ENCODE data around the gene CACNA1A. TPM values are rescaled to one million over a fixed set of nuclear protein-coding genes. Genes with fewer than 3 reads are reported as not detected.

CACNA1A gene
- total RNA-seq, 1 experiment from 2014 or later, result 0.85 TPM

- intact Hi-C loops (cut with micrococcal nuclease; ENCODE audit: unreplicated experiment), result no loop called here
- H3K4me1 Mint-ChIP-seq (ENCODE audit: low read depth, unreplicated experiment), result no peaks in the 10 kb centered on the region
- no peak overlapping the region for H3K4me3 Mint-ChIP-seq (ENCODE audit: low read depth, unreplicated experiment)
- no peak overlapping the region for H3K27ac Mint-ChIP-seq (ENCODE audit: unreplicated experiment)
- H3K9me3 Mint-ChIP-seq (ENCODE audit: low read depth, unreplicated experiment), result no peaks in the 10 kb centered on the region
- no peak for DNase-seq
- no peak for TF ChIP-seq CTCF (IDR thresholded peaks at IDR 0.05; ENCODE audit: unreplicated experiment)
- BruUV-seq (replicated peaks), result no TSS peak
- H3K36me3 Mint-ChIP-seq (ENCODE audit: insufficient read depth, unreplicated experiment), result no peaks in the 10 kb centered on the region
- CTCF ChIA-PET, result no interaction called here
- peaks cover 83% of the 10 kb centered on the region for H3K27me3 Mint-ChIP-seq (ENCODE audit: unreplicated experiment)
Measured at GRCh38 chr19:13505164-13505695, 1.0 kb downstream of the CACNA1A start.

GRCh38 chr19:13503570-13504235 lies 2.6 kb downstream of the CACNA1A start:
- Mint-ChIP-seq H3K36me3 (ENCODE audit: insufficient read depth, unreplicated experiment) (no peaks in the 10 kb centered on the region), H3K4me3 (ENCODE audit: low read depth, unreplicated experiment) (no peak overlapping the region), H3K27ac (ENCODE audit: unreplicated experiment) (no peak overlapping the region), H3K4me1 (ENCODE audit: low read depth, unreplicated experiment) (no peaks in the 10 kb centered on the region), H3K9me3 (ENCODE audit: low read depth, unreplicated experiment) (no peaks in the 10 kb centered on the region), H3K27me3 (ENCODE audit: unreplicated experiment) (peaks cover 77% of the 10 kb centered on the region)
- CTCF ChIA-PET, result interaction anchor here (0.7 kb wide), 1 partner anchor 542 kb away, joined by 3 read pairs; no protein-coding TSS in a partner anchor
- intact Hi-C loops (cut with micrococcal nuclease; ENCODE audit: unreplicated experiment), result no loop called here
- TF ChIP-seq CTCF (IDR thresholded peaks at IDR 0.05; ENCODE audit: unreplicated experiment), result no peak
- no peak for DNase-seq
- BruUV-seq (replicated peaks), result no TSS peak

- H3K27me3 Mint-ChIP-seq (ENCODE audit: unreplicated experiment), result peaks cover 63% of the 10 kb centered on the region
- no TSS peak for BruUV-seq (replicated peaks)
- CTCF ChIA-PET, result no interaction called here
- H3K27ac Mint-ChIP-seq (ENCODE audit: unreplicated experiment), result no peak overlapping the region
- no peaks in the 10 kb centered on the region for H3K36me3 Mint-ChIP-seq (ENCODE audit: insufficient read depth, unreplicated experiment)
- H3K4me1 Mint-ChIP-seq (ENCODE audit: low read depth, unreplicated experiment), result no peaks in the 10 kb centered on the region
- DNase-seq, result no peak
- TF ChIP-seq CTCF (IDR thresholded peaks at IDR 0.05; ENCODE audit: unreplicated experiment), result no peak
- H3K9me3 Mint-ChIP-seq (ENCODE audit: low read depth, unreplicated experiment), result no peaks in the 10 kb centered on the region
- H3K4me3 Mint-ChIP-seq (ENCODE audit: low read depth, unreplicated experiment), result no peak overlapping the region
- intact Hi-C loops (cut with micrococcal nuclease; ENCODE audit: unreplicated experiment), result no loop called here
Measured at GRCh38 chr19:13502231-13502630, 4.0 kb downstream of the CACNA1A start.

- CTCF ChIA-PET, result no interaction called here
- Mint-ChIP-seq H3K36me3 (ENCODE audit: insufficient read depth, unreplicated experiment) (no peaks in the 10 kb centered on the region), H3K4me1 (ENCODE audit: low read depth, unreplicated experiment) (no peaks in the 10 kb centered on the region), H3K27me3 (ENCODE audit: unreplicated experiment) (peaks cover 72% of the 10 kb centered on the region), H3K4me3 (ENCODE audit: low read depth, unreplicated experiment) (no peak overlapping the region), H3K9me3 (ENCODE audit: low read depth, unreplicated experiment) (no peaks in the 10 kb centered on the region), H3K27ac (ENCODE audit: unreplicated experiment) (no peak overlapping the region)
- TF ChIP-seq CTCF (IDR thresholded peaks at IDR 0.05; ENCODE audit: unreplicated experiment), result no peak
- DNase-seq, result no peak
- intact Hi-C loops (cut with micrococcal nuclease; ENCODE audit: unreplicated experiment), result no loop called here
- no TSS peak for BruUV-seq (replicated peaks)
Measured at GRCh38 chr19:13499692-13500091, 6.6 kb downstream of the CACNA1A start.
